ENCODE results near the gene HEXIM2. TPM values are rescaled to one million over a fixed set of nuclear protein-coding genes. Genes with fewer than 3 reads are reported as not detected.

HEXIM2 gene
- total and polyA plus RNA-seq, 2 of the 13 experiments (the other 11 are each of a cell fraction or from before 2014, with no cell fraction given), result 27.1 to 32.4 TPM

- TF ChIP-seq ESRRA (CRISPR knock-in tag; IDR thresholded peaks at IDR 0.05; ENCODE audit: low read depth), result no peak
- peak; percentile 54; the same call in 1 of the 2 replicates for TF ChIP-seq ZNF362 (CRISPR knock-in tag; IDR thresholded peaks at IDR 0.05; ENCODE audit: borderline replicate concordance)
- no peak for TF ChIP-seq ZNF549 (CRISPR knock-in tag; IDR thresholded peaks at IDR 0.05)
- TF ChIP-seq MTA3 (CRISPR knock-in tag; IDR thresholded peaks at IDR 0.05), result no peak
- TF ChIP-seq PITX1 (CRISPR knock-in tag; IDR thresholded peaks at IDR 0.05), result no peak
- no peak; the same call in 1 of the 2 replicates for TF ChIP-seq DNMT3B (CRISPR knock-in tag; conservative IDR thresholded peaks at IDR 0.05)
- TF ChIP-seq ZNF792 (CRISPR knock-in tag; IDR thresholded peaks at IDR 0.05), result peak; percentile 74
- TF ChIP-seq RBM39 (IDR thresholded peaks at IDR 0.05; ENCODE audit: low read depth, low read length, poor library complexity, severe bottlenecking), result no peak
- no peak for TF ChIP-seq FLYWCH1 (CRISPR knock-in tag; IDR thresholded peaks at IDR 0.05)
- TF ChIP-seq CEBPG (CRISPR knock-in tag; IDR thresholded peaks at IDR 0.05), result peak; percentile 35; the same call in 1 of the 2 replicates
- no peak; the same call in 1 of the 2 replicates for TF ChIP-seq POLR2G (IDR thresholded peaks at IDR 0.05; ENCODE audit: low read depth, low read length)
- TF ChIP-seq NBN (conservative IDR thresholded peaks at IDR 0.05), result no peak
- TF ChIP-seq ZBTB20 (CRISPR knock-in tag; IDR thresholded peaks at IDR 0.05; ENCODE audit: borderline replicate concordance, low read depth), result 0 out of 2 replicates have a peak, but pooled peaks have one; percentile 29
- TF ChIP-seq, protein P1, sequence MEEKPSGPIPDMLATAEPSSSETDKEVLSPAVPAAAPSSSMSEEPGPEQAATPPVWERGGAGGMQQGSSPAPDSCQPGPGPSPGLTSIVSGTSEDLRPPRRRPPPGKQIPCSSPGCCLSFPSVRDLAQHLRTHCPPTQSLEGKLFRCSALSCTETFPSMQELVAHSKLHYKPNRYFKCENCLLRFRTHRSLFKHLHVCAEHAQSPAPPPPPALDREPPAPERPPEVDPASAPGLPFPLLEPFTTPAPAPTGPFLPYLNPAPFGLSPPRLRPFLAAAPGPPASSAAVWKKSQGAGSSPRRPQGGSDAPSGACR (CRISPR knock-in tag; IDR thresholded peaks at IDR 0.05), result no peak
- TF ChIP-seq, protein P2, sequence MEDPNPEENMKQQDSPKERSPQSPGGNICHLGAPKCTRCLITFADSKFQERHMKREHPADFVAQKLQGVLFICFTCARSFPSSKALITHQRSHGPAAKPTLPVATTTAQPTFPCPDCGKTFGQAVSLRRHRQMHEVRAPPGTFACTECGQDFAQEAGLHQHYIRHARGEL (CRISPR knock-in tag; IDR thresholded peaks at IDR 0.05), result no peak
- TF ChIP-seq, protein P3, sequence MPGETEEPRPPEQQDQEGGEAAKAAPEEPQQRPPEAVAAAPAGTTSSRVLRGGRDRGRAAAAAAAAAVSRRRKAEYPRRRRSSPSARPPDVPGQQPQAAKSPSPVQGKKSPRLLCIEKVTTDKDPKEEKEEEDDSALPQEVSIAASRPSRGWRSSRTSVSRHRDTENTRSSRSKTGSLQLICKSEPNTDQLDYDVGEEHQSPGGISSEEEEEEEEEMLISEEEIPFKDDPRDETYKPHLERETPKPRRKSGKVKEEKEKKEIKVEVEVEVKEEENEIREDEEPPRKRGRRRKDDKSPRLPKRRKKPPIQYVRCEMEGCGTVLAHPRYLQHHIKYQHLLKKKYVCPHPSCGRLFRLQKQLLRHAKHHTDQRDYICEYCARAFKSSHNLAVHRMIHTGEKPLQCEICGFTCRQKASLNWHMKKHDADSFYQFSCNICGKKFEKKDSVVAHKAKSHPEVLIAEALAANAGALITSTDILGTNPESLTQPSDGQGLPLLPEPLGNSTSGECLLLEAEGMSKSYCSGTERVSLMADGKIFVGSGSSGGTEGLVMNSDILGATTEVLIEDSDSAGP (CRISPR knock-in tag; IDR thresholded peaks at IDR 0.05; ENCODE audit: borderline replicate concordance), result peak; percentile 20
- no peak for TF ChIP-seq ZNF567 (CRISPR knock-in tag; IDR thresholded peaks at IDR 0.05; ENCODE audit: borderline replicate concordance)
- TF ChIP-seq KLF12 (CRISPR knock-in tag; IDR thresholded peaks at IDR 0.05; ENCODE audit: borderline replicate concordance), result no peak
- TF ChIP-seq GABPB1 (CRISPR knock-in tag; IDR thresholded peaks at IDR 0.05), result peak; percentile 59
- TF ChIP-seq, protein P4, sequence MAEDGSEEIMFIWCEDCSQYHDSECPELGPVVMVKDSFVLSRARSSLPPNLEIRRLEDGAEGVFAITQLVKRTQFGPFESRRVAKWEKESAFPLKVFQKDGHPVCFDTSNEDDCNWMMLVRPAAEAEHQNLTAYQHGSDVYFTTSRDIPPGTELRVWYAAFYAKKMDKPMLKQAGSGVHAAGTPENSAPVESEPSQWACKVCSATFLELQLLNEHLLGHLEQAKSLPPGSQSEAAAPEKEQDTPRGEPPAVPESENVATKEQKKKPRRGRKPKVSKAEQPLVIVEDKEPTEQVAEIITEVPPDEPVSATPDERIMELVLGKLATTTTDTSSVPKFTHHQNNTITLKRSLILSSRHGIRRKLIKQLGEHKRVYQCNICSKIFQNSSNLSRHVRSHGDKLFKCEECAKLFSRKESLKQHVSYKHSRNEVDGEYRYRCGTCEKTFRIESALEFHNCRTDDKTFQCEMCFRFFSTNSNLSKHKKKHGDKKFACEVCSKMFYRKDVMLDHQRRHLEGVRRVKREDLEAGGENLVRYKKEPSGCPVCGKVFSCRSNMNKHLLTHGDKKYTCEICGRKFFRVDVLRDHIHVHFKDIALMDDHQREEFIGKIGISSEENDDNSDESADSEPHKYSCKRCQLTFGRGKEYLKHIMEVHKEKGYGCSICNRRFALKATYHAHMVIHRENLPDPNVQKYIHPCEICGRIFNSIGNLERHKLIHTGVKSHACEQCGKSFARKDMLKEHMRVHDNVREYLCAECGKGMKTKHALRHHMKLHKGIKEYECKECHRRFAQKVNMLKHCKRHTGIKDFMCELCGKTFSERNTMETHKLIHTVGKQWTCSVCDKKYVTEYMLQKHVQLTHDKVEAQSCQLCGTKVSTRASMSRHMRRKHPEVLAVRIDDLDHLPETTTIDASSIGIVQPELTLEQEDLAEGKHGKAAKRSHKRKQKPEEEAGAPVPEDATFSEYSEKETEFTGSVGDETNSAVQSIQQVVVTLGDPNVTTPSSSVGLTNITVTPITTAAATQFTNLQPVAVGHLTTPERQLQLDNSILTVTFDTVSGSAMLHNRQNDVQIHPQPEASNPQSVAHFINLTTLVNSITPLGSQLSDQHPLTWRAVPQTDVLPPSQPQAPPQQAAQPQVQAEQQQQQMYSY (CRISPR knock-in tag; IDR thresholded peaks at IDR 0.05), result peak; percentile 71
- TF ChIP-seq ELF1 (CRISPR knock-in tag; IDR thresholded peaks at IDR 0.05), result peak; percentile 79
- peak; percentile 31; the same call in 1 of the 2 replicates for TF ChIP-seq PLSCR1 (CRISPR knock-in tag; IDR thresholded peaks at IDR 0.05; ENCODE audit: borderline replicate concordance)
These were observed 12.5 kb upstream of the HEXIM2 start (continued) for GRCh38 chr17:45149037-45149668.
